Measurements from ENCODE around the gene CEP112. TPM values are rescaled to one million over a fixed set of nuclear protein-coding genes. Genes with fewer than 3 reads are reported as not detected.

The CEP112 gene
- total RNA-seq, 1 experiment from 2014 or later = 6.1 TPM

GRCh38 chr17:65633988-65634387 is 557.9 kb downstream of the CEP112 start:
- Mint-ChIP-seq H3K36me3 (no peaks in the 10 kb centered on the region), H3K4me3 (no peak overlapping the region), H3K27me3 (ENCODE audit: low read depth) (no peaks in the 10 kb centered on the region), H3K4me1 (peaks cover 26% of the 10 kb centered on the region), H3K27ac (no peak overlapping the region), H3K9me3 (no peaks in the 10 kb centered on the region)
- ATAC-seq (no peak), DNase-seq (ENCODE audit: low spot score) (no peak)
- ChIA-PET POLR2A (no interaction called here), CTCF (no interaction called here)
- TF ChIP-seq FOXP4 (CRISPR knock-in tag; IDR thresholded peaks at IDR 0.05) = no peak
- TF ChIP-seq ARID4B (CRISPR knock-in tag; IDR thresholded peaks at IDR 0.05; ENCODE audit: borderline replicate concordance) = no peak
- no peak for TF ChIP-seq ATF6 (CRISPR knock-in tag; IDR thresholded peaks at IDR 0.05)
- no peak for TF ChIP-seq ELF4 (CRISPR knock-in tag; IDR thresholded peaks at IDR 0.05; ENCODE audit: low read depth)
- TF ChIP-seq STAT6 (CRISPR knock-in tag; conservative IDR thresholded peaks at IDR 0.05; ENCODE audit: low read depth) = no peak
- TF ChIP-seq NFYB (CRISPR knock-in tag; conservative IDR thresholded peaks at IDR 0.05; ENCODE audit: low read depth) = no peak
- TF ChIP-seq HMGXB4 (CRISPR knock-in tag; IDR thresholded peaks at IDR 0.05) = no peak
- TF ChIP-seq MLX (CRISPR knock-in tag; IDR thresholded peaks at IDR 0.05) = no peak
- TF ChIP-seq SMAD4 (CRISPR knock-in tag; IDR thresholded peaks at IDR 0.05) = no peak
- no peak for TF ChIP-seq ZNF263 (CRISPR knock-in tag; IDR thresholded peaks at IDR 0.05; ENCODE audit: low read depth)
- no peak for TF ChIP-seq NFE2L1 (CRISPR knock-in tag; IDR thresholded peaks at IDR 0.05)
- no peak for TF ChIP-seq TEAD1 (CRISPR knock-in tag; IDR thresholded peaks at IDR 0.05)
- no peak for TF ChIP-seq JAZF1 (CRISPR knock-in tag; IDR thresholded peaks at IDR 0.05)
- no peak for TF ChIP-seq GTF2I (CRISPR knock-in tag; conservative IDR thresholded peaks at IDR 0.05)
- no peak for TF ChIP-seq CBFB (CRISPR knock-in tag; IDR thresholded peaks at IDR 0.05; ENCODE audit: low read depth)
- no peak for TF ChIP-seq SP1 (CRISPR knock-in tag; conservative IDR thresholded peaks at IDR 0.05)

Measured in WTC11 (cell line).